SH-SY5Y (cell line): ENCODE results near the gene ADGRG3.

Experiments used
- GATA2 ChIP-seq: IDR thresholded peaks from 2 replicates; pipeline ENCODE4 v1.6.1; 2011; ENCODE audit warnings: mild to moderate bottlenecking, low read depth, low read length
- GATA3 ChIP-seq: IDR thresholded peaks from 2 replicates; pipeline ENCODE4 v1.6.1; 2011; ENCODE audit warnings: low read depth, mild to moderate bottlenecking, low read length, moderate library complexity

DNA sequence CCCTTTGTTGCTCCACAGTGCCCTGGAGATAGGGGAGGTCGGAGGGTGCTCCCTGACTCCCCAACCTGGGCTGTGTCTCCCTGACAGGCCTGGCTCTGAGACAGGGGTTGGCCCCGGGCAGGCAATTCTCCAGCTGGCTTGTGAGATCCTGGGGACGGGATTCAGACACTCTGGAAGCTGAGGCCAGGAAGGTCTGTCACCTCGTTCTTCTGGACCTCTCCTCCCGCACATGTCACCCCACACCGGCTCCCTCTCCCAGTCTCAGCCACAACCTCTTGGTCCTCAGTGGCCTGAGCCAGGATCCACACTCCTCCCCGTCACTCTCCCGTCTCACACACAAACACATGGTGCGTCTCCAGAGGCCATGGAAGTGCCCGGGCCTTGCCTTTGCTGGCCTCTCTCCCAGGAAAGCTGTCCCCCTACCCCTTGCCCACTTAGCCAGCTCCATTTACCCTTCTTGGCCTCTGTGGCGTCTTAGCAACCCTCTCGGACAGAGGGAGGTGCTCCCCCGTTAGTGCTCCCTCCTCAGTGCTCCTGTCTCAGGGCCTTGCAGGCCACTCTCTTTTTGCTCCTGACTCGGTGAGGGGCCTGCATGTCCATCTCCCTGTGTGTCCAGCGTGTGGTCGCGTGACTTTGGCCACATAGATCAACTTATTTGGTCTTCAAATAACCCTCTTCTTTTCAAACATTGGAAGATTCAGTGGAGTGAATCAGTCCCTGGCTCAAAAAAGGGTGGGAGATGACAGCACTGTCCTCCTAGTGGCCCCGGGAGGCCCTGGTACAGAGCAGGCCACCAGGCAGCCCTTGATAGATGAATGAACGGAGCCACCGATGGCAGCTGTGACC, 747 bp downstream of the ADGRG3 start:
- TF ChIP-seq GATA3 (no peak), GATA2 (no peak)
